Cardiac muscle cell (in vitro differentiated cells and primary cell): ENCODE results near the gene KLLN. TPM values are rescaled to one million over a fixed set of nuclear protein-coding genes. Genes with fewer than 3 reads are reported as not detected.

Source experiments
- DNase-seq, 2 donors: peaks; one replicate each; pipeline versions ENCODE4 v3.0.0 to v3.0.0-alpha.2; 2010 to 2017; ENCODE audit warnings: low read depth in 1 of 2, low spot score in 1 of 2
- H3K27ac ChIP-seq: fragments of 200-600 bp; sonication (generic); 2 replicates; pipeline ENCODE4 v1.5.1; 2016
- H3K27me3 ChIP-seq: fragments of 200-600 bp; sonication (generic); 2 replicates; pipeline ENCODE4 v1.6.0; 2016; ENCODE audit warnings: control low read depth
- H3K36me3 ChIP-seq: fragments of 200-600 bp; sonication (generic); 2 replicates; pipeline ENCODE4 v1.5.1; 2016; ENCODE audit warnings: control low read depth
- H3K4me1 ChIP-seq: fragments of 200-600 bp; sonication (generic); 2 replicates; pipeline ENCODE4 v1.8.1; 2017; ENCODE audit warnings: low read depth, mild to moderate bottlenecking, mixed run types
- H3K4me3 ChIP-seq: fragments of 200-600 bp; sonication (generic); 2 replicates; pipeline ENCODE4 v1.5.1; 2016; ENCODE audit warnings: mild to moderate bottlenecking
- H3K9me3 ChIP-seq: fragments of 200-600 bp; sonication (generic); 2 replicates; pipeline ENCODE4 v1.5.1; 2017; ENCODE audit warnings: low read depth, mild to moderate bottlenecking, control low read depth
- CTCF ChIP-seq: IDR thresholded peaks from 2 replicates; pipeline ENCODE4 v1.5.1; 2012; ENCODE audit warnings: low read depth, mild to moderate bottlenecking, low read length
- polyA plus RNA-seq: library from polyadenylated mRNA; unstranded; fragments of >200 nt; fragmentation: Nextera tagmentation; extraction: Ambion mirVana; gene quantifications from 2 replicates; pipeline ENCODE4 v1.2.1, GENCODE V29; 2016
- total RNA-seq: library from RNA; depleted of rRNA; stranded (reverse); fragments of >200 nt; gene quantifications from 2 replicates; pipeline ENCODE4 v1.2.3, GENCODE V29; 2016

KLLN gene
- total and polyA plus RNA-seq, 2 experiments from 2014 or later: 0.77 to 1.8 TPM

- H3K4me1 ChIP-seq: peaks cover 11% of the 10 kb centered on the region
- no peaks in the 10 kb centered on the region for H3K27me3 ChIP-seq
- no peaks in the 10 kb centered on the region for H3K36me3 ChIP-seq
- no peak overlapping the region for H3K4me3 ChIP-seq
- no peak overlapping the region for H3K27ac ChIP-seq
- no peaks in the 10 kb centered on the region for H3K9me3 ChIP-seq
- TF ChIP-seq CTCF: no peak
- DNase-seq: no peak
These were observed 35.7 kb downstream of the KLLN start for GRCh38 chr10:87827681-87828080.

GRCh38 chr10:87826653-87827052 lies 36.7 kb downstream of the KLLN start:
- Histone ChIP-seq H3K36me3 (no peaks in the 10 kb centered on the region), H3K27me3 (no peaks in the 10 kb centered on the region), H3K4me3 (no peak overlapping the region), H3K9me3 (no peaks in the 10 kb centered on the region), H3K4me1 (peaks cover 11% of the 10 kb centered on the region), H3K27ac (no peak overlapping the region)
- DNase-seq: no peak
- TF ChIP-seq CTCF: no peak

- no peaks in the 10 kb centered on the region for H3K36me3 ChIP-seq
- no peak for TF ChIP-seq CTCF
- H3K27ac ChIP-seq: no peak overlapping the region
- H3K9me3 ChIP-seq: no peaks in the 10 kb centered on the region
- H3K4me1 ChIP-seq: peaks cover 23% of the 10 kb centered on the region
- no peak overlapping the region for H3K4me3 ChIP-seq
- no peak for DNase-seq
- no peaks in the 10 kb centered on the region for H3K27me3 ChIP-seq
These were observed 44.1 kb downstream of the KLLN start for GRCh38 chr10:87819289-87819585.

GRCh38 chr10:87818505-87819288 lies 44.6 kb downstream of the KLLN start:
- peak; percentile 18 to 23 for DNase-seq
- Histone ChIP-seq H3K27ac (peak overlapping the region; percentile 95), H3K36me3 (peaks cover 4% of the 10 kb centered on the region), H3K9me3 (no peaks in the 10 kb centered on the region), H3K27me3 (no peaks in the 10 kb centered on the region), H3K4me3 (peak overlapping the region; percentile 58), H3K4me1 (peaks cover 23% of the 10 kb centered on the region)
- no peak for TF ChIP-seq CTCF

GRCh38 chr10:87817609-87818504 lies 45.5 kb downstream of the KLLN start, which contains the start of gene ATAD1:
ATAD1 (minus strand) TSS chr10:87818226; CDS start chr10:87814599, 3,627 bp downstream.
- no peaks in the 10 kb centered on the region for H3K9me3 ChIP-seq
- TF ChIP-seq CTCF: peak; percentile 29
- peak within 1 kb of the TSS; percentile 95 for H3K27ac ChIP-seq
- DNase-seq: peak; percentile 87 to 90
- H3K4me1 ChIP-seq: peaks cover 23% of the 10 kb centered on the region
- H3K36me3 ChIP-seq: peaks cover 6% of the 10 kb centered on the region
- peak within 1 kb of the TSS; percentile 58 for H3K4me3 ChIP-seq
- no peaks in the 10 kb centered on the region for H3K27me3 ChIP-seq
